ENCODE results near the gene TM2D1. TPM values are rescaled to one million over a fixed set of nuclear protein-coding genes. Genes with fewer than 3 reads are reported as not detected.

The TM2D1 gene
- polyA plus RNA-seq, 1 experiment: 30.3 TPM

DNA sequence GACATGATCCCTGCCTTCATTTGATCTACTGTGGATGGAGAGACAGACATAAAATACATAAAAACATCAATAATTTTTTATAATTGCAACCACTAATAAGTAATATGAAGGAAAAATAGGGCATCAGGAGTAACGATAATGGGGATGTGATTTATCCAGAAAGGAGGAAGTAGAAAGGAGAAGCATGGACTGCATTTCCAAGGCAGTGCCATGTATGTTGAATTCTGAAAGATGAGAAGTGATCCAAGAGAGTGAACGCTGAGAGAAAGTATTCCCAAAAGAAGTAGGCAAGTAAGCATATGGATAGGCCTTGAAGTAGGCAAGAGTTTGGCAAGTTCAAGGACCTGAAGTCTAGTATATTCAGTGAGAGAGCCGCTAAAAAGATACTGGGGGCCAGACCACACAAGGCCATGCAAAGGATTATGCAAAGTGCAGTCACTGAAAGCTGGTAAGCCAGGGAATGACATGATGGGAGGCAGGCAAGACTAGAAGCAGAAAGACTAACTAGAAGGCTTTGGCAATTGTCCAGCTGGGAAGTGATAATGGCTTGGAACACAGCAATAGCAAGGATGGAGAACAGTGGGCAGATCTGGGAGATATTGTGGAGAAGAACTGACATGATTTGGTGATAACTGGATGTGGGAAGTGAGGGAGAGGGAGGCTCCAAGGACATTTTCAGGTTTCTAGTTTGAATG lies 85.9 kb downstream of the TM2D1 start:
- ChIA-PET POLR2A (no interaction called here), CTCF (interaction anchor here (1.4 kb wide), 1 partner anchor 589 kb away, joined by 5 read pairs; no protein-coding TSS in a partner anchor)
- TF ChIP-seq, protein P1, sequence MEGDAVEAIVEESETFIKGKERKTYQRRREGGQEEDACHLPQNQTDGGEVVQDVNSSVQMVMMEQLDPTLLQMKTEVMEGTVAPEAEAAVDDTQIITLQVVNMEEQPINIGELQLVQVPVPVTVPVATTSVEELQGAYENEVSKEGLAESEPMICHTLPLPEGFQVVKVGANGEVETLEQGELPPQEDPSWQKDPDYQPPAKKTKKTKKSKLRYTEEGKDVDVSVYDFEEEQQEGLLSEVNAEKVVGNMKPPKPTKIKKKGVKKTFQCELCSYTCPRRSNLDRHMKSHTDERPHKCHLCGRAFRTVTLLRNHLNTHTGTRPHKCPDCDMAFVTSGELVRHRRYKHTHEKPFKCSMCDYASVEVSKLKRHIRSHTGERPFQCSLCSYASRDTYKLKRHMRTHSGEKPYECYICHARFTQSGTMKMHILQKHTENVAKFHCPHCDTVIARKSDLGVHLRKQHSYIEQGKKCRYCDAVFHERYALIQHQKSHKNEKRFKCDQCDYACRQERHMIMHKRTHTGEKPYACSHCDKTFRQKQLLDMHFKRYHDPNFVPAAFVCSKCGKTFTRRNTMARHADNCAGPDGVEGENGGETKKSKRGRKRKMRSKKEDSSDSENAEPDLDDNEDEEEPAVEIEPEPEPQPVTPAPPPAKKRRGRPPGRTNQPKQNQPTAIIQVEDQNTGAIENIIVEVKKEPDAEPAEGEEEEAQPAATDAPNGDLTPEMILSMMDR (IDR thresholded peaks at IDR 0.05; ENCODE audit: insufficient read depth, low read depth, low read length): no peak
- Histone ChIP-seq H3K27me3 (ENCODE audit: control insufficient read depth, insufficient read depth, low read length) (no peaks in the 10 kb centered on the region), H3K4me3 (ENCODE audit: low read depth, low read length) (no peak overlapping the region), H3K36me3 (ENCODE audit: control insufficient read depth, insufficient read depth, low read length) (no peaks in the 10 kb centered on the region)
- no peak for DNase-seq (ENCODE audit: low read depth)

DNA sequence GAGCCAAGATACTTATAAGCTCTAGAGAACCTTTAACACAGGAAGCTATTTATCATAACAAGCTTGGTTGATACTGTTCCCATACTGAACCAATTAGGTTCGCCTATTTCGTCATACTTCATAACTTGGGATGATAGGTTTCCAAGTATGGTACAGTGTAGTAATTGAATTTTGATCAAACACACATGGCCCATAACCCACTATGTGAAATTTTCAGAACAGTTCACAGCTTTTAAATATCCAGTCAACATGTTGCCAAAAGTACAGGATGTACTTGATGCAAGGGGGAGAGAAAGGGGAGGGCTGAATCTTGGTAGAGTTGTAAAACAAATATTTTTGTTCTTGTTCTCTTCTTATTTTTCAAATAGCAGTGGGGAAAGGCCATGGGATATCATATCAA lies 86.6 kb downstream of the TM2D1 start:
- CTCF ChIA-PET: no interaction called here

GRCh38 chr1:61637470-61637869 lies 87.5 kb downstream of the TM2D1 start:
- ChIA-PET POLR2A (no interaction called here), CTCF (no interaction called here)
- Histone ChIP-seq H3K36me3 (ENCODE audit: control insufficient read depth, insufficient read depth, low read length) (no peaks in the 10 kb centered on the region), H3K4me3 (ENCODE audit: low read depth, low read length) (no peak overlapping the region), H3K27me3 (ENCODE audit: control insufficient read depth, insufficient read depth, low read length) (no peaks in the 10 kb centered on the region)
- TF ChIP-seq, protein P1 (IDR thresholded peaks at IDR 0.05; ENCODE audit: insufficient read depth, low read depth, low read length): no peak
- DNase-seq (ENCODE audit: low read depth): no peak

More for the DNA sequence above, 86.6 kb downstream of the TM2D1 start:
- POLR2A ChIA-PET: no interaction called here
- peak; percentile 81 for DNase-seq (ENCODE audit: low read depth)
- no peak overlapping the region for H3K4me3 ChIP-seq (ENCODE audit: low read depth, low read length)
- TF ChIP-seq, protein P1 (IDR thresholded peaks at IDR 0.05; ENCODE audit: insufficient read depth, low read depth, low read length): no peak
- no peaks in the 10 kb centered on the region for H3K27me3 ChIP-seq (ENCODE audit: control insufficient read depth, insufficient read depth, low read length)
- H3K36me3 ChIP-seq (ENCODE audit: control insufficient read depth, insufficient read depth, low read length): no peaks in the 10 kb centered on the region

DNA sequence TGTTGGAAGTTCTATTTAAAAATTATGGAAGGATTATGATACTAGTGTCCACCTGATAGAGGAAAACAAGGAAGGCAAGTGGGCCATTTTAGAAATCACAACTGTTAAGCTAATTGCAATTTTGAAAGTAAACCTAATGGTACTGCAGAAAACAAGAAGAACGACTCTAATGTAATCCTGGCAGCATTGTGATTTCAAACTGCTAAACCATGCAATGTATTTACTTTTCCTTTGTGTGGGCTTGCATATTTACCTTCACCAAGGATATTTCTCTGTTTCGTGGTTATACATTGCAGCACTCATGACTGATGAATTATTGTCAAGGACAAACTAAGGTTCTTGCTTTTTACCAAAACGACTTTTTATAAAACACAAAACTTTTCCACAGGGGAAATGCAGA lies 88.1 kb downstream of the TM2D1 start:
- Histone ChIP-seq H3K36me3 (ENCODE audit: control insufficient read depth, insufficient read depth, low read length) (no peaks in the 10 kb centered on the region), H3K4me3 (ENCODE audit: low read depth, low read length) (no peak overlapping the region), H3K27me3 (ENCODE audit: control insufficient read depth, insufficient read depth, low read length) (no peaks in the 10 kb centered on the region)
- TF ChIP-seq, protein P1 (IDR thresholded peaks at IDR 0.05; ENCODE audit: insufficient read depth, low read depth, low read length): no peak
- no peak for DNase-seq (ENCODE audit: low read depth)
- ChIA-PET POLR2A (no interaction called here), CTCF (interaction anchor here (0.6 kb wide), 1 partner anchor 33 kb away, joined by 5 read pairs; no protein-coding TSS in a partner anchor)

DNA sequence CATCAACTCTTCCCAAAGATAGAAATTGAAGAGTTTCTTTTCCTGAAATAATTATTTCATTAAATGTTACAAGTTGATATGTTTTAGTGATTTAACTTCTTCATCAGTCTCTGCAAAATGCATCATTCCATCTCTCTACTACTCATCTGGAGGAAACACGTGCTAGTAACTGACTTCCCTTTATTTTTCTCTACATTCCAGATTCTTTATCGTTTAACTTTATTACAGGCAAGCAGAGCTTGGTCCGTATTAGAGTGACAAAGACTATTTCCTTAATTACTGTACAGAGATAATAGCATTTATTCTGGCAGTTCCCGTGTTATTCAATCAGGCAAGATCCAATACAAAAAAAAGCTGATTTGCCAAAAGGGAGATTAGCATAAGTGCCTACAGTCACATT lies 88.6 kb downstream of the TM2D1 start:
- ChIA-PET POLR2A (no interaction called here), CTCF (interaction anchor here (0.6 kb wide), 1 partner anchor 33 kb away, joined by 5 read pairs; no protein-coding TSS in a partner anchor)
- no peaks in the 10 kb centered on the region for H3K27me3 ChIP-seq (ENCODE audit: control insufficient read depth, insufficient read depth, low read length)
- H3K4me3 ChIP-seq (ENCODE audit: low read depth, low read length): no peak overlapping the region
- H3K36me3 ChIP-seq (ENCODE audit: control insufficient read depth, insufficient read depth, low read length): no peaks in the 10 kb centered on the region
- DNase-seq (ENCODE audit: low read depth): no peak
- TF ChIP-seq, protein P1 (IDR thresholded peaks at IDR 0.05; ENCODE audit: insufficient read depth, low read depth, low read length): no peak

All from BJ (cell line).